Activated naive CD8-positive, alpha-beta T cell treated with anti-CD3 and anti-CD28 coated beads, Interleukin-2, amount 10 ng/mL, durations not matched to agents 7 days and 5 days (primary cell): ENCODE measurements around the gene RORC. TPM values are rescaled to one million over a fixed set of nuclear protein-coding genes. Genes with fewer than 3 reads are reported as not detected.

Experiments used
- ATAC-seq: fragments of 150-1000 bp; cut with Tn5 transposase; one replicate; pipeline ENCODE4 v1.10.0; 2021; ENCODE audit warnings: low read depth, moderate library complexity
- POLR2A ChIA-PET: fragments of 350-600 bp; sonication (Branson Sonifier 250); formaldehyde crosslinking; loops from one replicate; lab custom pipeline; 2021; ENCODE audit warnings: antibody characterized with exemption; lab: Charles Lee
- DNase-seq: peaks from one replicate; pipeline ENCODE4 v3.0.0; 2021
- H3K27ac Mint-ChIP-seq: one replicate; pipeline ENCODE4 v1.8.0; 2022; ENCODE audit warnings: mild to moderate bottlenecking, mixed read lengths
- H3K27me3 Mint-ChIP-seq: one replicate; pipeline ENCODE4 v1.8.0; 2022; ENCODE audit warnings: mild to moderate bottlenecking, moderate library complexity, mixed read lengths
- H3K36me3 Mint-ChIP-seq: one replicate; pipeline ENCODE4 v1.8.0; 2021; ENCODE audit warnings: mild to moderate bottlenecking, mixed read lengths
- H3K4me1 Mint-ChIP-seq: one replicate; pipeline ENCODE4 v1.8.0; 2021; ENCODE audit warnings: mixed read lengths
- H3K4me3 Mint-ChIP-seq: one replicate; pipeline ENCODE4 v1.8.0; 2022; ENCODE audit warnings: mild to moderate bottlenecking, moderate library complexity, mixed read lengths
- H3K9me3 Mint-ChIP-seq: one replicate; pipeline ENCODE4 v1.8.0; 2021; ENCODE audit warnings: mixed read lengths
- total RNA-seq, 2 experiments: library from RNA; stranded (reverse); gene quantifications; one replicate each; pipeline ENCODE4 v1.2.3, GENCODE V29; 2021

Gene RORC
- total RNA-seq, 2 experiments from 2014 or later, result 1.2 to 1.4 TPM

GRCh38 chr1:151803915-151804314 is 27.7 kb downstream of the RORC start:
- Mint-ChIP-seq H3K4me1 (peaks cover 5% of the 10 kb centered on the region), H3K9me3 (no peaks in the 10 kb centered on the region), H3K27me3 (peaks cover 20% of the 10 kb centered on the region), H3K36me3 (no peaks in the 10 kb centered on the region), H3K4me3 (no peak overlapping the region), H3K27ac (no peak overlapping the region)
- DNase-seq (no peak), ATAC-seq (no peak)
- POLR2A ChIA-PET, result interaction anchor here (1.2 kb wide), 1 partner anchor 14 kb away, joined by 3 read pairs; no protein-coding TSS in a partner anchor

GRCh38 chr1:151803164-151803563 is 28.4 kb downstream of the RORC start:
- POLR2A ChIA-PET, result interaction anchor here (0.7 kb wide), 1 partner anchor 418 kb away, joined by 3 read pairs; no protein-coding TSS in a partner anchor
- Mint-ChIP-seq H3K27me3 (peaks cover 18% of the 10 kb centered on the region), H3K9me3 (no peaks in the 10 kb centered on the region), H3K36me3 (no peaks in the 10 kb centered on the region), H3K4me1 (peaks cover 5% of the 10 kb centered on the region), H3K27ac (no peak overlapping the region), H3K4me3 (no peak overlapping the region)
- ATAC-seq (no peak), DNase-seq (no peak)

GRCh38 chr1:151802372-151802771 is 29.2 kb downstream of the RORC start:
- DNase-seq, result no peak
- Mint-ChIP-seq H3K27me3 (peaks cover 14% of the 10 kb centered on the region), H3K4me3 (no peak overlapping the region), H3K36me3 (no peaks in the 10 kb centered on the region), H3K4me1 (peaks cover 3% of the 10 kb centered on the region), H3K27ac (no peak overlapping the region), H3K9me3 (no peaks in the 10 kb centered on the region)
- ATAC-seq, result no peak
- POLR2A ChIA-PET, result interaction anchor here (0.7 kb wide), 1 partner anchor 418 kb away, joined by 3 read pairs; no protein-coding TSS in a partner anchor

GRCh38 chr1:151801846-151802245 is 29.8 kb downstream of the RORC start:
- ATAC-seq (no peak), DNase-seq (no peak)
- Mint-ChIP-seq H3K36me3 (no peaks in the 10 kb centered on the region), H3K4me3 (no peak overlapping the region), H3K27ac (no peak overlapping the region), H3K9me3 (no peaks in the 10 kb centered on the region), H3K27me3 (peaks cover 14% of the 10 kb centered on the region), H3K4me1 (peaks cover 3% of the 10 kb centered on the region)
- POLR2A ChIA-PET, result no interaction called here

- no peak for ATAC-seq
- no peak overlapping the region for H3K4me3 Mint-ChIP-seq
- H3K4me1 Mint-ChIP-seq, result peaks cover 5% of the 10 kb centered on the region
- no peaks in the 10 kb centered on the region for H3K36me3 Mint-ChIP-seq
- peaks cover 11% of the 10 kb centered on the region for H3K27me3 Mint-ChIP-seq
- no peak overlapping the region for H3K27ac Mint-ChIP-seq
- no peaks in the 10 kb centered on the region for H3K9me3 Mint-ChIP-seq
- DNase-seq, result no peak
- POLR2A ChIA-PET, result no interaction called here
These were observed 30.2 kb downstream of the RORC start for GRCh38 chr1:151801310-151801820.

GRCh38 chr1:151800830-151801229 is 30.8 kb downstream of the RORC start:
- peaks cover 5% of the 10 kb centered on the region for H3K4me1 Mint-ChIP-seq
- H3K9me3 Mint-ChIP-seq, result no peaks in the 10 kb centered on the region
- H3K36me3 Mint-ChIP-seq, result no peaks in the 10 kb centered on the region
- peaks cover 8% of the 10 kb centered on the region for H3K27me3 Mint-ChIP-seq
- no peak for ATAC-seq
- no peak overlapping the region for H3K4me3 Mint-ChIP-seq
- H3K27ac Mint-ChIP-seq, result no peak overlapping the region
- POLR2A ChIA-PET, result no interaction called here
- no peak for DNase-seq

GRCh38 chr1:151799179-151800022 is 32.2 kb downstream of the RORC start:
- H3K9me3 Mint-ChIP-seq, result no peaks in the 10 kb centered on the region
- H3K36me3 Mint-ChIP-seq, result no peaks in the 10 kb centered on the region
- POLR2A ChIA-PET, result no interaction called here
- DNase-seq (no peak), ATAC-seq (no peak)
- peaks cover 5% of the 10 kb centered on the region for H3K4me1 Mint-ChIP-seq
- no peak overlapping the region for H3K27ac Mint-ChIP-seq
- H3K4me3 Mint-ChIP-seq, result no peak overlapping the region
- H3K27me3 Mint-ChIP-seq, result peaks cover 7% of the 10 kb centered on the region

- Mint-ChIP-seq H3K36me3 (no peaks in the 10 kb centered on the region), H3K27me3 (peaks cover 7% of the 10 kb centered on the region), H3K27ac (no peak overlapping the region), H3K9me3 (no peaks in the 10 kb centered on the region), H3K4me1 (peaks cover 5% of the 10 kb centered on the region), H3K4me3 (no peak overlapping the region)
- DNase-seq (no peak), ATAC-seq (no peak)
- POLR2A ChIA-PET, result no interaction called here
These were observed 33.0 kb downstream of the RORC start for GRCh38 chr1:151798571-151798970.

- H3K4me1 Mint-ChIP-seq, result peaks cover 16% of the 10 kb centered on the region
- H3K27ac Mint-ChIP-seq, result peak overlapping the region; percentile 90
- no peaks in the 10 kb centered on the region for H3K36me3 Mint-ChIP-seq
- POLR2A ChIA-PET, result interaction anchor here (2.2 kb wide), 1 partner anchor 28 kb away, joined by 17 read pairs; the partner anchor contains the start of gene MRPL9
- no peaks in the 10 kb centered on the region for H3K27me3 Mint-ChIP-seq
- DNase-seq, result peak; percentile 49
- no peaks in the 10 kb centered on the region for H3K9me3 Mint-ChIP-seq
- ATAC-seq, result no peak
- H3K4me3 Mint-ChIP-seq, result peak overlapping the region; percentile 92
These were observed 40.5 kb downstream of the RORC start for GRCh38 chr1:151790940-151791651.

- DNase-seq (peak; percentile 95), ATAC-seq (peak; percentile 97)
- Mint-ChIP-seq H3K9me3 (no peaks in the 10 kb centered on the region), H3K36me3 (no peaks in the 10 kb centered on the region), H3K27me3 (no peaks in the 10 kb centered on the region), H3K4me1 (peaks cover 16% of the 10 kb centered on the region), H3K4me3 (peak within 1 kb of the TSS; percentile 92), H3K27ac (peak within 1 kb of the TSS; percentile 90)
- POLR2A ChIA-PET, result interaction anchor here (0.9 to 2.2 kb wide), 2 partner anchors 14 to 27 kb away, joined by 3 to 17 read pairs; partner anchors contain the start of gene MRPL9
These were observed 41.3 kb downstream of the RORC start, which contains the start of gene TDRKH for GRCh38 chr1:151790071-151790939. TSS of gene TDRKH (minus strand) at chr1:151790500. CDS start at chr1:151783022, 7,478 bp downstream.

- H3K4me3 Mint-ChIP-seq, result no peak overlapping the region
These were observed 43.9 kb downstream of the RORC start for GRCh38 chr1:151787689-151788088.

GRCh38 chr1:151783796-151784195 is 47.8 kb downstream of the RORC start:
- no peak for DNase-seq
- Mint-ChIP-seq H3K9me3 (no peaks in the 10 kb centered on the region), H3K27ac (no peak overlapping the region), H3K27me3 (no peaks in the 10 kb centered on the region), H3K4me1 (peaks cover 2% of the 10 kb centered on the region), H3K4me3 (no peak overlapping the region), H3K36me3 (peaks cover 2% of the 10 kb centered on the region)
- POLR2A ChIA-PET, result interaction anchor here (1.1 kb wide), 1 partner anchor 21 kb away, joined by 3 read pairs; no protein-coding TSS in a partner anchor
- no peak for ATAC-seq

More at GRCh38 chr1:151787689-151788088, 43.9 kb downstream of the RORC start:
- ATAC-seq (no peak), DNase-seq (no peak)
- H3K27me3 Mint-ChIP-seq, result no peaks in the 10 kb centered on the region
- POLR2A ChIA-PET, result no interaction called here
- peaks cover 16% of the 10 kb centered on the region for H3K4me1 Mint-ChIP-seq
- no peak overlapping the region for H3K27ac Mint-ChIP-seq
- H3K9me3 Mint-ChIP-seq, result no peaks in the 10 kb centered on the region
- H3K36me3 Mint-ChIP-seq, result no peaks in the 10 kb centered on the region
